Psoas muscle (tissue), 8 donors: ENCODE data around the gene HBEGF. TPM values are rescaled to one million over a fixed set of nuclear protein-coding genes. Genes with fewer than 3 reads are reported as not detected.

Experiments used
- ATAC-seq, 4 donors: fragments of 200-7000 bp; cut with Tn5 transposase; one replicate each; pipeline ENCODE4 v1.9.1; 2020; ENCODE audit warnings: moderate library complexity in 3 of 4, mild to moderate bottlenecking in 2 of 4
- DNase-seq, 2 donors: peaks; one replicate each; pipeline ENCODE4 v3.0.0-alpha.2; 2020
- H3K27ac ChIP-seq: fragments of 200-600 bp; one replicate; pipeline ENCODE4 v1.8.0; 2022
- H3K27me3 ChIP-seq, 3 donors: fragments of 200-600 bp in 1 of 3; one replicate each; pipeline versions ENCODE4 v1.6.1 to v1.8.0; 2013 to 2022; ENCODE audit warnings: low read length in 2 of 3, mild to moderate bottlenecking in 2 of 3, moderate library complexity in 1 of 3; ENCODE audit not compliant: insufficient read depth in 3 of 3
- H3K36me3 ChIP-seq, 2 donors: fragments of 200-600 bp in 1 of 2; one replicate each; pipeline versions ENCODE4 v1.6.1 to v1.8.0; 2013 to 2022; ENCODE audit warnings: low read depth in 1 of 2, mild to moderate bottlenecking in 1 of 2, moderate library complexity in 1 of 2; ENCODE audit not compliant: insufficient read depth in 1 of 2
- H3K4me1 ChIP-seq: fragments of 200-600 bp; one replicate; pipeline ENCODE4 v1.8.0; 2022
- H3K4me3 ChIP-seq: fragments of 200-600 bp; one replicate; pipeline ENCODE4 v1.8.0; 2022; ENCODE audit warnings: mild to moderate bottlenecking
- H3K9me3 ChIP-seq: fragments of 200-600 bp; one replicate; pipeline ENCODE4 v1.8.0; 2022
- CTCF ChIP-seq: fragments of 200-600 bp; IDR thresholded peaks from one replicate; pipeline ENCODE4 v1.8.0; 2022; ENCODE audit warnings: antibody characterized with exemption
- WGBS, 3 donors: extraction: QIAGEN DNeasy Blood & Tissue Kit; methylation state at CpG; one replicate each; pipeline versions ENCODE4 v1.1.6 to v1.1.7; 2013; 5-methylcytosine and 5-hydroxymethylcytosine counted together
- intact Hi-C, 2 donors: fragments of 100-400 bp; cut with DNase I; formaldehyde crosslinking; loops; one replicate each; pipeline versions ENCODE4 v1.11.0 to v1.14.2; 2022
- polyA plus RNA-seq, 3 donors: library from polyadenylated mRNA; stranded (reverse); fragments of 200-250 nt; gene quantifications; one replicate each; pipeline ENCODE4 v1.2.3, GENCODE V29; 2013
- total RNA-seq, 4 donors: library from RNA; stranded (reverse); fragmentation: NEBNext Ultra II Directional in 2 of 4; extraction: Animal tissue kit (Norgen Biotek cat#: 25700) in 2 of 4; gene quantifications; one replicate each; pipeline versions ENCODE4 v1.2.1 to v1.2.4, GENCODE V29; 2021 to 2023
- donor health status: healthy with polysubstance abuse.
- donor health status: DM: no; HTN: no; CAD: no; lungs with moderate emphysema.
- donor health status: Bipolar disorder and iron deficiency.
- donor health status: healthy.
- donor health status: DM: yes; HTN: yes; CAD: no.
- donor health status: DM: no; HTN: no; CAD: no.
- donor health status: DM: no; HTN: no; CAD: no.
- donor health status: DM: yes; HTN: yes; CAD: no.

HBEGF gene
- total and polyA plus RNA-seq, 7 donors: 14.5 to 60.8 (median 33.5) TPM

GRCh38 chr5:140319833-140320232 is 26.6 kb downstream of the HBEGF start:
- ATAC-seq: no peak
- H3K4me3 ChIP-seq: no peak overlapping the region
- DNase-seq: no peak
- no peaks in the 10 kb centered on the region for H3K9me3 ChIP-seq
- H3K4me1 ChIP-seq: peaks cover 27% of the 10 kb centered on the region
- no peaks in the 10 kb centered on the region for H3K36me3 ChIP-seq
- no peak overlapping the region for H3K27ac ChIP-seq
- 90 to 100% (median 96%) methylated on average over 1 of the region's 1 CpG for WGBS, 3 donors
- intact Hi-C loops: no loop called here
- no peaks in the 10 kb centered on the region for H3K27me3 ChIP-seq
- no peak for TF ChIP-seq CTCF

- intact Hi-C loops: no loop called here
- no peak for TF ChIP-seq CTCF
- no peak overlapping the region for H3K4me3 ChIP-seq
- DNase-seq (no peak), ATAC-seq (no peak)
- H3K4me1 ChIP-seq: peaks cover 26% of the 10 kb centered on the region
- WGBS, 3 donors: 77 to 87% (median 84%) methylated on average over 4 of the region's 4 CpGs
- no peaks in the 10 kb centered on the region for H3K9me3 ChIP-seq
- no peaks in the 10 kb centered on the region for H3K27me3 ChIP-seq
- H3K27ac ChIP-seq: no peak overlapping the region
- H3K36me3 ChIP-seq: no peaks in the 10 kb centered on the region
These were observed 27.6 kb downstream of the HBEGF start for GRCh38 chr5:140318792-140319191.

- WGBS, 3 donors: 64 to 79% (median 68%) methylated on average over 5 of the region's 5 CpGs
- no peaks in the 10 kb centered on the region for H3K9me3 ChIP-seq
- H3K36me3 ChIP-seq: no peaks in the 10 kb centered on the region
- H3K4me1 ChIP-seq: peaks cover 25% of the 10 kb centered on the region
- no peaks in the 10 kb centered on the region for H3K27me3 ChIP-seq
- H3K27ac ChIP-seq: no peak overlapping the region
- TF ChIP-seq CTCF: no peak
- DNase-seq (no peak), ATAC-seq (no peak)
- intact Hi-C loops: no loop called here
- H3K4me3 ChIP-seq: no peak overlapping the region
These were observed 28.5 kb downstream of the HBEGF start for GRCh38 chr5:140317859-140318258.

GRCh38 chr5:140312791-140313189 is 33.6 kb downstream of the HBEGF start:
- TF ChIP-seq CTCF: no peak
- Histone ChIP-seq H3K4me3 (no peak overlapping the region), H3K27me3 (no peaks in the 10 kb centered on the region), H3K9me3 (no peaks in the 10 kb centered on the region), H3K4me1 (peaks cover 34% of the 10 kb centered on the region), H3K36me3 (no peaks in the 10 kb centered on the region), H3K27ac (peak overlapping the region; percentile 76)
- ATAC-seq (peak; percentile 48 to 56 (median 54)), DNase-seq (no peak)
- intact Hi-C loops: no loop called here
- 40 to 49% (median 44%) methylated on average over 7 of the region's 7 CpGs for WGBS, 3 donors

- Histone ChIP-seq H3K27me3 (no peaks in the 10 kb centered on the region), H3K9me3 (no peaks in the 10 kb centered on the region), H3K4me1 (peaks cover 34% of the 10 kb centered on the region), H3K4me3 (no peak overlapping the region), H3K36me3 (no peaks in the 10 kb centered on the region), H3K27ac (peak overlapping the region; percentile 76)
- intact Hi-C loops: no loop called here
- peak; percentile 53 to 79 (median 70) for ATAC-seq
- no peak for TF ChIP-seq CTCF
- DNase-seq: no peak
- 33 to 36% (median 34%) methylated on average over 4 of the region's 4 CpGs for WGBS, 3 donors
These were observed 34.2 kb downstream of the HBEGF start for GRCh38 chr5:140312067-140312790.
